GM12892 (cell line): Measurements from ENCODE around the gene TEX2.

ENCODE experiments used
- DNase-seq: peaks from one replicate; pipeline ENCODE4 v3.0.0; 2011; ENCODE audit not compliant: insufficient read length
- FAIRE-seq: peaks from 2 replicates; lab custom pipeline; 2011; peaks lifted over from hg19 to GRCh38; lab: Jason Lieb, UNC
- POLR2A ChIP-seq: IDR thresholded peaks from 2 replicates; pipeline ENCODE4 v1.6.1; 2011; ENCODE audit warnings: low read depth, low read length, control low read depth
- POLR2AphosphoS5 ChIP-seq: IDR thresholded peaks from 2 replicates; pipeline ENCODE4 v1.6.1; 2011; ENCODE audit warnings: low read depth, low read length, control low read depth
- TAF1 ChIP-seq: IDR thresholded peaks from 2 replicates; pipeline ENCODE4 v1.6.1; 2011; ENCODE audit warnings: low read depth, mild to moderate bottlenecking, control low read depth, low read length, borderline replicate concordance

TEX2 gene

GRCh38 chr17:64110379-64111152 is 152.5 kb downstream of the TEX2 start:
- FAIRE-seq (no peak), DNase-seq (no peak)
- no peak for TF ChIP-seq POLR2AphosphoS5

- FAIRE-seq, result no peak
- no peak for DNase-seq
- TF ChIP-seq POLR2AphosphoS5 (no peak), POLR2A (no peak), TAF1 (no peak)
These were observed 153.7 kb downstream of the TEX2 start for GRCh38 chr17:64109400-64109799.

- DNase-seq (no peak), FAIRE-seq (no peak)
- no peak for TF ChIP-seq TAF1
- TF ChIP-seq POLR2A, result no peak
- TF ChIP-seq POLR2AphosphoS5, result no peak
These were observed 155.4 kb downstream of the TEX2 start for GRCh38 chr17:64107500-64108236.

DNA sequence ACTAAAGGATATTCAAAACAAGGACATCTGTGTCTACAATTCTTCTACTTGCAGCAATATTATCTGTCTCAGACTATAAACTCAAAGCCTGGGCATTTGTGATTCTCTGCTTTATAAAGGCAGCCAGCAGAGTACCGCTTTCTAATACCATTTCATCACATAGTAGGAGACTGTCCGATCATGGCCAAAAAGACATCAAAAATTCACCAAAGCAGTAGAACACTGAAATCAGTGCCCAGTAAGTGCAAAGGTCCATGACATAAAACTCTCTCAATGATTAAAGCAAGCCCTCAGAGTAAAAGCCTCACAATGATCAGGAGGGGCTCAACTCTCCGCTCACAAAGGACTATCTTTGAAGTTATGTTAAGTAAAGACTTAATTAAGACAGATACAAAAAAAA is 156.1 kb downstream of the TEX2 start:
- no peak for FAIRE-seq
- DNase-seq, result no peak
- TF ChIP-seq TAF1, result no peak

- DNase-seq, result no peak
- no peak for TF ChIP-seq POLR2AphosphoS5
- no peak for TF ChIP-seq TAF1
- no peak for TF ChIP-seq POLR2A
- FAIRE-seq, result peak; percentile 58
These were observed 159.4 kb downstream of the TEX2 start for GRCh38 chr17:64103391-64104364.

- TF ChIP-seq TAF1, result no peak
- TF ChIP-seq POLR2A, result no peak
- no peak for TF ChIP-seq POLR2AphosphoS5
- FAIRE-seq, result no peak
- no peak for DNase-seq
These were observed 160.3 kb downstream of the TEX2 start for GRCh38 chr17:64102627-64103390.

GRCh38 chr17:64099543-64099942 is 163.5 kb downstream of the TEX2 start:
- TF ChIP-seq POLR2AphosphoS5 (no peak), TAF1 (no peak), POLR2A (no peak)
- no peak for FAIRE-seq
- DNase-seq, result no peak
